Ammon's horn (tissue), 1 donor: Measurements from ENCODE around the gene MXD1.
"Not testable (repeated sequence)": the region's sequence is repeated elsewhere in the genome, so short reads cannot be mapped to it uniquely, and the experiment has no call there.

Experiments
- DNase-seq: peaks from one replicate; pipeline ENCODE4 v3.0.0-alpha.2; 2016; ENCODE audit warnings: low spot score

Gene MXD1

GRCh38 chr2:69933254-69933828, 18.4 kb downstream of the MXD1 start:
- DNase-seq, result no peak

GRCh38 chr2:69933839-69934613, 19.1 kb downstream of the MXD1 start:
- DNase-seq, result peak; percentile 35

DNA sequence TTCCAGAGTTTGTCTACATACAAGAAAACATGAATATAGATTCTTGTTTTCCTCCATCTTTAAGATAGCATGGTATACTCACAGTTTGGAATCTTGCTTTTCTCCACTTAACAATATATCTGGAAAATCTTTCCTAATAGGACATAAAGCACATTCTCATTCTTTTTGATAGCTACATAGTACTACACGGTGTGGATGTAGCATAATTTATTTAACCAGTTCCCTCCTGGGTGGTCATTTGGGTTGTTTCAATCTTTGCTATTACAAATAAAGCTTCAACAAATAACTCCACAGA, 19.7 kb downstream of the MXD1 start:
- no peak for DNase-seq

GRCh38 chr2:69935011-69935410, 20.1 kb downstream of the MXD1 start:
- DNase-seq, result no peak

DNA sequence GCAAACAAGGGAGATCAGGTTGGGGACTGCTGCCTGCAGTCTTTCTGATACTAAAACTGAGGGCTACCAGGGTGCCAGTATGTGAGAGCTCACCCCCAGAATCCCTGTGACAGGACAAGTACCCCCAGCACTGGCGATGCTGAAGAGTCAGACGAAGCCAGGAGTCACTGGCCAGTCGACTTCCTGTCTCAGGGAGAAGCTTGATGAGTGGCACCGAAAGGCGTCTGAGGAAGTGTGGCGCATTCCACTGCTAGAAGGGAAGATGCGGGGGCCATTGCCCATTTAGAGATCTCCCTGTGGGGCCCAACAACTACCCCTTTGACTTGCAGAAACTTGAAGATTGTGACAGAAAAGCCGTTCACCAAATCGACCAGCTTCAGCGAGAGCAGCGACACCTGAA, 22.0 kb downstream of the MXD1 start:
- no peak for DNase-seq

GRCh38 chr2:69937968-69938367, 23.1 kb downstream of the MXD1 start:
- no peak for DNase-seq

GRCh38 chr2:69939722-69940121, 24.8 kb downstream of the MXD1 start:
- no peak for DNase-seq

DNA sequence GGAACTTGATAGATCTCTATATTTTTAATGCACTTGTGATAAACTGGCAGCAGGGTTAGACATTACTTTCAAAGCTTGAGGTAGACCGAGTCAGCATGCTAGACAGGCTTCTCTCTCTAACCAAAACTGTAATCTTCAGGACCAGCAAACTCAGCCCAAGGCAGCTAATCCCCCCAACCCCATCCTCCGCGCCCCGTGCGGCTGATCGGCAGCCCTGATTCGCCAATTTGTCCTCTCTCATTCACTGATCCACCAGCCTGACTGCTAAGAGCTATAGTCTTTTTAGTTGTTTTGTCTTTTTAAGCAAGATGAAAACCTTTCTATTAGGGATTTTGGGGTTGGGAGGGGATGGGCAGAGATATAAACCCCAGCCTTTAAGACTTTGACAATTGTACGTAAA, 25.8 kb downstream of the MXD1 start:
- no peak for DNase-seq

- no peak for DNase-seq
These were observed 28.3 kb downstream of the MXD1 start for GRCh38 chr2:69943000-69943842.

- no peak for DNase-seq
These were observed 29.1 kb downstream of the MXD1 start for GRCh38 chr2:69943843-69944525.

- DNase-seq, result no peak
These were observed 29.8 kb downstream of the MXD1 start for GRCh38 chr2:69944756-69945155.

DNA sequence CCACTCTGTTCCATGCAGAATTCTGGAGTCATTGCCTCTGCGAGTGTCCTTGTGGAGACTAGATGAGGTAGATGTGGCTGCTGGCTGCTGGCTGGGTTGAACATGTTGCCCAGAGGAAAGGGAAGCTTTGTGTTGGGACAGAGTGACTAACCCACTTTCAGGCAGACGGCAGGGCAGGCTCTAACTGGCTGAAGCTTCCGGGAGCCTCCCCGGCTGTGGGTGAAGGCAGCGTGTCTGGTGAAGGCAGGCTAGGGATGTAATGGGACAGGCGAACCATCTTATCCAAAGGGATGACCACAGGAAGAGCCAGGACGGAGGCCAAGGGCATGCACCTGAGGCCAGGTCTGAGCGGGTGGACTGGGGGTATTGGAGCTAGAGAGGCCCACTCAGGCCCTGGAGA, 30.5 kb downstream of the MXD1 start:
- no peak for DNase-seq

DNA sequence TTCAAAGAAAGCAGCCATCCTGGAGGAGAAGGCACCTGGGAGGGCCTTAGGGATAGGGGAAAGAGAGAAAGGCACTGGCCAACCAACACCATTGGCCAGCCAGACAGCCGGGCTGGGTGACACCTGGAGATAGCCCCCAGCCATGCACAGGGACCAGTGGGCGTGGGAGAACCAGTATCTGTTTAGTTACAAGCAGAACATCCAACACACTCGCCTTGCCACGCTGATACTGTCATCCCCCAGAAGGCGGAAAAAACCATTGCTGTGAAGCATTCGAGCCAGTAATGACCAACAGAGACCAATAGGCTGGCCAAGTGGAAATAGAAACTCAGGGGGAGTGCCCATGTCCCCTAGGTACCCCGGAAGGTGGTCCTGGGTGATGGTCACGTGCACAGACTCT, 31.0 kb downstream of the MXD1 start:
- DNase-seq, result no peak

DNA sequence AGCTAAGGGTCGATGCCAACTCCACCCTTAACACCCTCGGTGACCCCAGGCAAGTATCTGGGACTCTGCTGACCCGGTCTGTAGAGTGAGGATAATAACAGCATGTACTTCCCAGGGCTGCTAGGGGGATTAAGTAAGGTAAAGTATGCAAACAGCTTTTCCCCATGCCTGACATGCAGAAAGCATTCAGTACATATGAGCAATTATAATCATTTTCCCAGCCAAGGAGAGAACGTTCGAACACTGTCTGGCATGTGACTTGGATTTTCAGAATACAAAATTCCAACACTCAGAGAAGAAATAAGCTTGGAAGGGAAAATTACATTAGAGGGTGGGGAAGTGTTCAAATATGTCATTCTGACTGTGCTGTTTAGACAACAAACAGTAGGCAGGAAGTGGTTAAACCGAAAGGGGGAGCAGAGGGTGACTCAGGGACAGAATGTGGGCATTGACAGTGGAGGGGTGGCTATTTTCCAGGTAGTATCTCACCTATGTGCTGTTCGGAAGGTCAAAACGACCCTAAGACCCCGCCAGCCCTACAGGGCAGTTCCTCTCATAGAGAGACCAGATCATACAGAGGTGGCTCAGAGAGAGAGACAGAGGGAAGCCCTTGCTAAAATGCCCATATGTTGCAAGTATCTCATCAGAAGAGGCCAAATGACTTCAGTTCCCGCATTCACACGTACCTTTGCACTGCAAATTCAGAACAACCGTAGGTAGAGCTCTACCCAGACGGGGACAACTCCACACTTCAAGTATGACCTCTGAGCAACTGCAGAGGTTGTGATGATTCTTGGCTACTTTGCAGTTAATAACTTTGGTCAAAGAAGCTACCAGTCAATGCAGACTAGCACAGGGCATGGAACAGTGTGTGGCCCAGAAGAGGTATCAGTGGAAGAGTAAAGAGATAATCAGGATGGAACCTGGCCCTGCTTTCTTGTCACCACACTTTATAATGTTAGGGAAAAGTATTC, 31.7 kb downstream of the MXD1 start:
- DNase-seq, result no peak

DNA sequence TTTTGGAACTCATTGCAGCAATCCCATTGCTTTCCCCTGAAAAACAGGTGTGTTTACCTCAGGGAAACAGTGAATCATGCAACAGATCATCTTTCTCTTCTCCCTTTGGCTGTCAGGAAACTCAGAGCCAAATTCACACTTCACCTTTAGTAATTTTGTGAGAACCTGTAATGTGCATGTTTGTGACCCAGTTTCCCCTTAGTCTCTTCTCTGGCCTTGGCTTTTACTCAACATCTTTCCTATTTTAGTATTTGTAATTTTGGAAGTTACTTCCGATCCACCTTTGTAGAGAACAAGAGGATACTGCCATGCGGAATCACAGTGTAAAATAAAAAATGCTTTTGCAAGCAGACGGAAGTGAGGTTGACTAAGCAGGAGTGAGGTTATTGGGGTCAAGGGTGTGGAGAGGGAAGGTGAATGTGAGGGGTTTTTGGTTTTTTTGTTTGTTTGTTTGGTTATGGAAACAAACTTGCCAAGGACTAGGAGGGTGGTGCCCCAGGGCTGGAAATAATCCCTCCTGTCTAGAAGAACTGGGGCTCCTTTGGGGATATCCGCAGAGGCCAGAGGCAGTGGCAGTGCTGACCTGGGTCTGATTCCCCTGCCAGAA, 32.5 kb downstream of the MXD1 start:
- no peak for DNase-seq

DNA sequence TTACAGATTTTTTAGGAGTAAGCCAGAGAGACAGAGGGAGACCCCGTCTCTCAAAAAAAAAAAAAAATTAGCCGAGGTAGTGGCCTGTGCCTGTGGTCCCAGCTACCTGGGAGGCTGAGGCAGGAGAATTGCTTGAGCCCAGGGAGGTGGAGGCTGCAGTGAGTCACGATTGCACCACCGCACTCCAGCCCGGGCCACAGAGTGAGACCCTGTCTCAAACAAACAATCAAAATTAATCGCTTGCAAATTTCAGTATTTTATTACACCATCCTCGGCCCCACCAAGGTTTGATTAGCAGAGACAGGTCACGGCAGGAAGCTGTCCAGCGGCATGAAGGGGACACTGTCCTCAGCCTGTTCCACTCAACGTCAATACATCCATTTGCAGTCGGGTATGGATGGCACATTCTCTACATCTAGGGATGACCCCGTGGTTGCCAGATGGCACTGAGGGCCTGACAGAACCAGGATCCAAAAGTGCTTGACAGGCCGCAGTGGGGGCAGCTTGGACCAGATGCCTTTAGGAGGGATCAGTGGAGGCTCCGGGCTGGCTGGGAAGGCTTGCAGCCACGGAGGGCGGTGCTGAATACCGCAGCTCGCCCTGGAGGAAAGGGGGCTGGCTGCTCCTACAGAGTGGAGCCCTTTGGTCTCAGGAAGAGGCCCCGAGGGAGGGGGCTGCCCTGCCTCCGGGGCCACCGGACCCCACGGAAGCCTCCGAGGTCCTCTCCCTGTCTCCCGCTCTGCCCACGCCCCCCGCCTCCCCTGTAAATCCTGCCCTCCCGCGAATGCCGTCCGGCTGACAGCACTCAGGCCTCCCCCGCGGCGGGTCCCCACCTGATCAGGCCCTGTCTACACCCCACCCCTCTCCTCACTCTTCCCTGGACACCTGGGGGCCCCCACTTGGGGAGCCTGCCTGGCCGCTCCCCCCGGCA, 33.4 kb downstream of the MXD1 start:
- DNase-seq, result no peak

DNA sequence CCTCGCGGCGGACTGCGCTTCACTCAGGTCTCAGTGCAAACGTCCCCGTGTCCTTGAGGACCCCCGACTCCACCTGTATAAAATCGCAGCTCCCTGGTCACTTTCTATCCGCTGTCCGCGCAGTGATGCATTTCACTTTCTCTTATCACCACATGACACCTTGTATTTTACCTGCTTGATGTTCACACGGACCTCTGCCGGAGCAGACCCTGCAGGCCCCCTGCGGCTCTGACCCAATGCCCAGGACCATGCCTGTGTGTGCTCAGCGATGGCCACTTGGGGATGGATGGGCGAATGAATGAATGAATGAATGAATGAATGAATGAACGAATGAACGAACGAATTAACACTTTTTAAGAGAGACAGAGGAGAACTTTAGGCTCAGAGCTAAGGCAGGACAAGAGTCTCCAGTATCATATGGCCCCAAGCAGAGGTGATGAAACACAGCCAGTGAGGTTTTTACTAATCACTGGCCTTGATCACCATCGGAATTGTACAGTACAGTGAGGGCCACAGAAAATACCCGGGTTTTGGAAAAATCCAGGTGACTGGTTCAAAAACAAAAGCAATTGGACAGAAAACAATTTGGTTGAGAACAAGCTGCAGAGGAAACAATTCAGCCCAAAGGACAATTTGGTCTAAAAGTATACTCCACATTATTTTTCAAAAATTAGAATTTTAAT, 34.2 kb downstream of the MXD1 start:
- DNase-seq, result no peak

GRCh38 chr2:69950241-69950640, 35.3 kb downstream of the MXD1 start:
- no peak for DNase-seq

- DNase-seq, result not testable (repeated sequence)
These were observed 35.8 kb downstream of the MXD1 start for GRCh38 chr2:69950671-69951070.
